ENCODE measurements around the gene FANCC.
"Not testable (repeated sequence)": the region's sequence is repeated elsewhere in the genome, so short reads cannot be mapped to it uniquely, and the experiment has no call there.

Gene FANCC

GRCh38 chr9:95330720-95331404 is 13.4 kb upstream of the FANCC start:
- DNase-seq (no peak), ATAC-seq (no peak)

- not testable (repeated sequence) for DNase-seq
Measured at GRCh38 chr9:95329061-95329460, 11.6 kb upstream of the FANCC start.

GRCh38 chr9:95327239-95327865 is 9.8 kb upstream of the FANCC start:
- ATAC-seq (no peak), DNase-seq (no peak)

More at GRCh38 chr9:95329061-95329460, 11.6 kb upstream of the FANCC start:
- ATAC-seq = not testable (repeated sequence)

GRCh38 chr9:95325221-95325620 is 7.7 kb upstream of the FANCC start:
- ATAC-seq = no peak
- no peak for DNase-seq

- ATAC-seq = no peak
- no peak for DNase-seq
Measured at GRCh38 chr9:95317893-95318211, 343 bp upstream of the FANCC start.

GRCh38 chr9:95316794-95317118 is 753 bp downstream of the FANCC start:
- peak; percentile 60 for ATAC-seq
- peak; percentile 70 for DNase-seq

GRCh38 chr9:95316274-95316673 is 1.2 kb downstream of the FANCC start:
- ATAC-seq (no peak), DNase-seq (no peak)

GRCh38 chr9:95315108-95315746 is 2.3 kb downstream of the FANCC start:
- ATAC-seq (no peak), DNase-seq (no peak)

GRCh38 chr9:95313010-95313498 is 4.5 kb downstream of the FANCC start:
- DNase-seq (peak; percentile 23), ATAC-seq (no peak)

- DNase-seq (no peak), ATAC-seq (no peak)
Measured at GRCh38 chr9:95311961-95312360, 5.5 kb downstream of the FANCC start.

GRCh38 chr9:95307538-95307937 is 10.0 kb downstream of the FANCC start:
- DNase-seq = no peak

GRCh38 chr9:95306819-95307218 is 10.7 kb downstream of the FANCC start:
- no peak for ATAC-seq
- DNase-seq = no peak

More at GRCh38 chr9:95307538-95307937, 10.0 kb downstream of the FANCC start:
- ATAC-seq = no peak

GRCh38 chr9:95305770-95306492 is 11.6 kb downstream of the FANCC start:
- DNase-seq (no peak), ATAC-seq (no peak)

GRCh38 chr9:95302479-95302878 is 15.0 kb downstream of the FANCC start:
- no peak for ATAC-seq
- DNase-seq = no peak

GRCh38 chr9:95297760-95298159 is 19.7 kb downstream of the FANCC start:
- DNase-seq = no peak
- ATAC-seq = no peak

GRCh38 chr9:95297316-95297715 is 20.2 kb downstream of the FANCC start:
- no peak for DNase-seq
- no peak for ATAC-seq

- no peak for ATAC-seq
- DNase-seq = no peak
Measured at GRCh38 chr9:95296761-95297160, 20.7 kb downstream of the FANCC start.

- not testable (repeated sequence) for DNase-seq, ATAC-seq
Measured at GRCh38 chr9:95293296-95293695, 24.2 kb downstream of the FANCC start.

GRCh38 chr9:95292226-95292625 is 25.3 kb downstream of the FANCC start:
- DNase-seq (no peak), ATAC-seq (no peak)

GRCh38 chr9:95286151-95286550 is 31.4 kb downstream of the FANCC start:
- no peak for ATAC-seq

GRCh38 chr9:95285307-95285706 is 32.2 kb downstream of the FANCC start:
- ATAC-seq = no peak
- no peak for DNase-seq

More at GRCh38 chr9:95286151-95286550, 31.4 kb downstream of the FANCC start:
- DNase-seq = no peak

- ATAC-seq = no peak
- no peak for DNase-seq
Measured at GRCh38 chr9:95284162-95285080, 33.1 kb downstream of the FANCC start.
